Effector memory CD4-positive, alpha-beta T cell (primary cell): ENCODE data around the gene EDARADD.

ENCODE experiments used
- DNase-seq, 3 donors: peaks; one replicate each; pipeline ENCODE4 v3.0.0-alpha.2; 2020
- H3K27ac ChIP-seq: 2 replicates; pipeline ENCODE4 v1.7.0; 2013; ENCODE audit warnings: mild to moderate bottlenecking, low read length, moderate library complexity; ENCODE audit not compliant: insufficient read depth, poor library complexity, severe bottlenecking
- H3K27me3 ChIP-seq: replicated peaks from 2 replicates; pipeline ENCODE4 v1.7.0; 2013; ENCODE audit warnings: mild to moderate bottlenecking, low read length; ENCODE audit not compliant: insufficient read depth, control insufficient read depth, poor library complexity, severe bottlenecking
- H3K36me3 ChIP-seq: 2 replicates; pipeline ENCODE4 v1.7.0; 2013; ENCODE audit warnings: mild to moderate bottlenecking, low read length, moderate library complexity; ENCODE audit not compliant: control insufficient read depth, insufficient read depth
- H3K4me1 ChIP-seq: 2 replicates; pipeline ENCODE4 v1.7.0; 2013; ENCODE audit warnings: low read length, mild to moderate bottlenecking; ENCODE audit not compliant: control insufficient read depth, insufficient read depth, poor library complexity, severe bottlenecking
- H3K4me3 ChIP-seq: 2 replicates; pipeline ENCODE4 v1.7.0; 2013; ENCODE audit warnings: low read length, low read depth, mild to moderate bottlenecking; ENCODE audit not compliant: insufficient read depth, poor library complexity, severe bottlenecking
- H3K9me3 ChIP-seq: 2 replicates; pipeline ENCODE4 v1.7.0; 2013; ENCODE audit warnings: mild to moderate bottlenecking, low read length, moderate library complexity; ENCODE audit not compliant: control insufficient read depth

EDARADD gene

DNA sequence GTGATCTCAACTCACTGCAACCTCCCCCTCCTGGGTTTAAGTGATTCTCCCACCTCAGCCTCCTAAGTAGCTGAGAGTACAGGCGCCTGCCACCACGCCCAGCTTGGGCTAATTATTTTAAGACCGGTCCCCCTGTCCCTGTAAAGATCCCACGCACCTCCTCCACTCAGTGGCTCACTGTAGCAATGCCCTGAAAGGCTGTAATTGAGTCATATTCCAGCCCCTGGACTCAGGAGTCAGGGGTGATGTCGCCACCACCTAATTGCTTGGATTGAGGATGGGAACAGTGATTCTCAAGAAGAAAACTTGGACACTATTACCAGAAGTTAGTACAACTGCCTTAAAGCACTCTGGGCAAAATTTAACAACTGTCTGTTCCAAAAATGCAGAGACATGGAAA is 3.1 kb upstream of the EDARADD start:
- Histone ChIP-seq H3K4me1 (no peaks in the 10 kb centered on the region), H3K27ac (no peak overlapping the region), H3K27me3 (peaks cover 5% of the 10 kb centered on the region), H3K9me3 (no peaks in the 10 kb centered on the region), H3K36me3 (no peaks in the 10 kb centered on the region), H3K4me3 (no peak overlapping the region)
- DNase-seq = no peak

DNA sequence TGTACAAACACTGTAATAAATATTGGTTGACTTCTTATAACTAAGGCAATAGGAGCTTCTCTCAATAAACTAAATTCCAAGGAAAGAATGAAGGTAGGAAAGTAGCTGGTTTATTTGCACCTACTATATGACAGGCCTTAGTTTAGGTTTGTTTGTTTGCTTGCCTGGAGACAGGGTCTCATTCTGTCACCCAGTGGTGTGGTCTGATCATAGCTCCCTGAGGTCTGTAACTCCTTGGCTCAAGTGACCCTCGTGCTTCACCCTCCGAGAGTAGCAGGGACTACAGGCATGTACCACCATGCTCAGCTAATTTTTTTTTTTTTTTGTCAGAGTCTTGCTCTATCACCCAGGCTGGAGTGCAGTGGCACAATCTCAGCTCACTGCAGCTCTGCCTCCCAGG is 1.9 kb upstream of the EDARADD start:
- Histone ChIP-seq H3K4me3 (no peak overlapping the region), H3K36me3 (no peaks in the 10 kb centered on the region), H3K27ac (no peak overlapping the region), H3K4me1 (no peaks in the 10 kb centered on the region), H3K9me3 (no peaks in the 10 kb centered on the region), H3K27me3 (peaks cover 5% of the 10 kb centered on the region)
- no peak for DNase-seq

DNA sequence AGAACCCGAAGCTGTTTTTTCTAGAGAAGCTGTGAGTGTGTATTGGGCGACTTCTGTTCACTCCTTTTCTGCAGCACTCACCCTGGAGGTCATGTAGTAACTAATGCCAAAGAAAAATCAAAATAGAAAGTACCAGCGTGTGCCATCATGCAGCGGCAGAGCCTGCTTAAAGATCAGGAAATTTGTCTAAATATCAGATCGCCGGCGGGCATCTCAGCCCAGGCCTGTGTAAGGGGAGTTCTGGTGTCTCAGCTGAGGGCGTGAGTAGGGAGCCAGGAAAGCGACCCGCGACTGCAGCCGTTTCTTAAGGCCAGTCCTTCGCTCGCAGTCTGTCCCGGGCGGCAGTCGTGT is 768 bp downstream of the EDARADD start:
- Histone ChIP-seq H3K4me3 (peak overlapping the region; percentile 74), H3K27ac (peak overlapping the region; percentile 56), H3K4me1 (no peaks in the 10 kb centered on the region), H3K9me3 (no peaks in the 10 kb centered on the region), H3K36me3 (no peaks in the 10 kb centered on the region), H3K27me3 (peaks cover 5% of the 10 kb centered on the region)
- DNase-seq = no peak

DNA sequence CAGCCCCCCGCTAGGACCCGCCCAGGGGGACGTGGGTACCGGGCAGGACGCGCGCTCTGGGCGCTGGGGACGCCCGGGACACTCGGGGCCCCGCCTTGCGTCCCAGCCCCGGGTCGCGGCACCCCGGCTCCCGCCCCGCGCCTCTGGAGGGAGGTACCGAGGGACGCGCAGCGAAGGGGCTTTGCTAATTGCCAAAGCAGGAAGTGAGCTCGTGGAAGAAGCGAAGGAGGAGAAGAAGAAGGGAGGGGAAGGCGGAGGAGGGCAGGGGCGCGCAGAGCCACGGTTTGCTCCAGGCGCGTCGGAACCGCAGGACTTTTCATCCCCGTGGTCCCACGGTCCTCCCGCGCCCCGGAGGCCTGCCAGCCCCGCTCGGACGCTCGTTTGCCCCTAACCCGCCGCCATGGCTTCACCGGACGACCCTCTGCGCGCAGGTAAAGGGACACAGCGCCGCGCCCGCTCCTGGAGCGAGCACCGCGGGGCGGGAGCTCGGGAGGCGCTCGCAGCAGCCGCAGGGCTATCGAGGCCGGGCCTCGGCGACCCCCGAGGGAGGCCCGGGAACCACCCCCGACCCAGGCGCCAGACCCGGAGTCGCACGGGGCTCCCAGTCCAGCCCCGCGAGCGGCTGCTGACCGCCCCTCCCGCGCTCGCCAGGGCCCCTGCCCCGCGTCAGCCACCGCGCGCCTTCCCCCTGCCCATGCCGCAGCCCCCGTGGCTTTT is 1.3 kb downstream of the EDARADD start:
- no peaks in the 10 kb centered on the region for H3K4me1 ChIP-seq
- peak overlapping the region; percentile 56 for H3K27ac ChIP-seq
- peaks cover 5% of the 10 kb centered on the region for H3K27me3 ChIP-seq
- no peaks in the 10 kb centered on the region for H3K9me3 ChIP-seq
- no peaks in the 10 kb centered on the region for H3K36me3 ChIP-seq
- H3K4me3 ChIP-seq = peak overlapping the region; percentile 74
- DNase-seq = peak; percentile 13 to 50 (median 47)

DNA sequence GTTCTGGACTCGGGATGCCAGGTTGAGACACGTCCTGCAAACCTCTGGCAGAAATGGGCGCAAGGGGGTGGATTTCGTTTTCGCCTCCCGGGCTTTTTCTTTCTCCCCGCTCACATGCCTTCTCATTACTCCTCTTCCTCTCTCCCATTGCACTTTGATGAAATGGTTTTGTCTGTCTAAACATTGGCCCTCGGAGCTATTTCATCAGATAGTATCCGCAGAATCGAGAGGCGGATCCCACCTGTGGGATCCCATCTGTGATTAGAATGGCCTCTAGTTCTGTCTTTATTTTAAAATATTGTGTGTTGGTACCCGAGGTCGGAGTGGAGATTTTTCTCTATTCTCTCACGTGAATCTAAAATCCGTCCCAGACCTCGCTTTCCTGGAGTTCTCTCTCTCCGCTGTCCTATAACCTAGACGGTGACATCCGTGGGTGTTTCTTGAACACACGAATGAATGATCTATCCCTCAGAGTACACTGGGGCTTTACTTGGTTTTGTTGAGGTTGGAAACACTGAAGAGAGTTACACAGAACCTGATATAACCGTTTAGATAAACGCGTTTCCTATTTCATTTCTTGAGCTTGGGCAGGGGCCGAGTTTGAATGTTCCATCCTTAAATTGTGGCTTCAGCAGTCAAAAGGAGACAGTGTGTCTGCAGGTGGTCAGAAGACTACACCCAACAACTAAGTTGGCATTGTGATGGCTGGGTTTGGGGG is 2.0 kb downstream of the EDARADD start:
- no peak for DNase-seq
- Histone ChIP-seq H3K27ac (peak overlapping the region; percentile 56), H3K9me3 (no peaks in the 10 kb centered on the region), H3K4me1 (no peaks in the 10 kb centered on the region), H3K4me3 (peak overlapping the region; percentile 74), H3K27me3 (peaks cover 5% of the 10 kb centered on the region), H3K36me3 (no peaks in the 10 kb centered on the region)

DNA sequence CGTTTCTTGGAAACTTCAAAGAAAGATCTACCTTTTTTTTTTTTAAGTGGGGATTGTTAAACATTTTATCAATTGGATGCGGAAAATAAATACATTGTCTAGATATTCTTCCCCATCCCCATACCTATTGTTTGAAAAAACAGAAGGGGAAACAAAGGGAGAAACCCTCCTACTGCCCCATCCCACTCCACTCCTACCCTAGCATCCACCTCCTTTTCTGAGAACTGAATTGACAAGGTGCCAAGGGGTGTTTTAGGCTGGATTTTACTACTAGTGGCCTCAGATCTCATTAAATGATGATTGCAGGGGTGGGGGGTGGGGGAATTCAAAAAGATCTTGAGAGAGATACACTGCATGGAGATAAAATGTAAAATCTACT is 2.6 kb downstream of the EDARADD start:
- no peaks in the 10 kb centered on the region for H3K9me3 ChIP-seq
- no peaks in the 10 kb centered on the region for H3K4me1 ChIP-seq
- H3K4me3 ChIP-seq = no peak overlapping the region
- DNase-seq = no peak
- H3K36me3 ChIP-seq = no peaks in the 10 kb centered on the region
- no peak overlapping the region for H3K27ac ChIP-seq
- H3K27me3 ChIP-seq = peaks cover 5% of the 10 kb centered on the region

DNA sequence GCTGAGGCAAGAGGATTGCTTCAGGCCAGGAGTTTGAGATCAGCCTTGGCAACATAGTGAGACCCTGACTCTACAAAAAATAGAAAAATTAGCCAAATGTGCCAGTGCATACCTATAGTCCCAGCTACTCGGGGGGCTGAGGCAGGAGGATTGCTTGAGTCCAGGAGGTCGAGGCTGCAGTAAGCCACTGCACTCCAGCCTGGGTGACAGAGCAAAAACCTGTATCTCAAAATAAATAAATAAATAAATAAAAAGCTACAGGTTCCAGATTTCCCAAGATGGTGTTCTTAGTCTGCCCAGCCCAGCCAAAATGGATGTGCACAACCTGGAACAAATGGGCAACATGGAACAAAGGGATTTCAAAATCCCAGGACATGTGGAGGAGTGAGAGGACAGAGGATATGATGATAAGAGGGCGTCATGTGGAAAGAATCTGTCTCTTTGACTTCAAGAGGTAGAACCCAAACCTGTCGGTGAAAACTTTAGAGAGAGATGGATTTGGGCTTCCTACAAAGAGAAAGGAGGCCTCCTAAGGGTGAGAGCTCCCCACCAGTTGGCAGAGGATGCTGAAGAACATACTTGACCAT is 3.2 kb downstream of the EDARADD start:
- H3K4me3 ChIP-seq = no peak overlapping the region
- H3K4me1 ChIP-seq = no peaks in the 10 kb centered on the region
- H3K27ac ChIP-seq = no peak overlapping the region
- no peaks in the 10 kb centered on the region for H3K9me3 ChIP-seq
- no peak for DNase-seq
- H3K27me3 ChIP-seq = peaks cover 5% of the 10 kb centered on the region
- no peaks in the 10 kb centered on the region for H3K36me3 ChIP-seq

DNA sequence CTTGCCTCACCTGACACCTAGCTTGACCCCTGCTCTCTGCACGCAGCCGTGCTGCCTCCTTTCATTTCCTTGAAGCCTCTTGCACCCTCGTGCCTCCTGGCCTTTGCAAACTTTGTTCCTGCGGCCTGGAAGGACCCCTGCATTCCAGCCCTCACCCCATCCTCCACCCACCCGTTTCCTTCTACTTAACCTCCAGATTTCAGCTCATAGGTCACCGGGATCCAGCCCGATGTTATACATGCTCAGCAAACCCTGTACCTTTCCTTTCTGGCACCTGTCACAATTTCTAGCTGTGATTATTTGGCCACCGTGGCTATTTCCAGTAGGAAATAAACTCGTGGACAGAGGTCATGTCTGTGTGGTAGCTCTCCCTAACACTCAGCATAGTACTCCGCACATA is 4.5 kb downstream of the EDARADD start:
- DNase-seq = no peak
- H3K36me3 ChIP-seq = no peaks in the 10 kb centered on the region
- H3K4me3 ChIP-seq = no peak overlapping the region
- no peak overlapping the region for H3K27ac ChIP-seq
- H3K9me3 ChIP-seq = no peaks in the 10 kb centered on the region
- peaks cover 5% of the 10 kb centered on the region for H3K27me3 ChIP-seq
- no peaks in the 10 kb centered on the region for H3K4me1 ChIP-seq

DNA sequence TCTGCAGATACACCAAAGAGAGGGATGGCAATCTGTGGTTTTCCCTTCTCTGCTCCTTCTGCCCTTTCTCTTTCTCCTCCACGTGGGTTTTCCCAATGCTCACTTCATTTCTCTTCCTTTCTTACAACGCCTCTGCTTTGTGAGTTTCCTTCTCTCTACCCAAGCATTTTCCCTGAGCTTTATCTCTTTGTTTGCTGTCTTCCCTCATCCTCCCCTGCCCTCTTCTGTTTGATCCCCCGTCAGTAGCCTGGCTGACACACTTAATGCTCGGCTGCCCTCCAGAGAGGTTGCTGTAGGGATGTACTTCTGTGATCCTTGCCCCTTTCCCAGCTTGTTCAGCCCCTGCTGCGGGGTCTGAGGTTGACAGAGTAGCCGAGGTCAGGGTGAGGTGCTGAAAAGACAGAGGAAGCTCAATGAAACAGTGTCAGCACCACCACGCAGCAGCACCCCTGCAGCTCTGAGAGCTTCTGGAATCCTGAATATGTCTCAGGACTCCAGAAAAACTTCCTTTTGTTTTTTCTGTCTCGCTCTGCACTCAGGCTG is 6.0 kb downstream of the EDARADD start:
- peaks cover under 1% of the 10 kb centered on the region for H3K27me3 ChIP-seq
- no peaks in the 10 kb centered on the region for H3K36me3 ChIP-seq
- no peaks in the 10 kb centered on the region for H3K4me1 ChIP-seq
- no peak overlapping the region for H3K4me3 ChIP-seq
- no peak overlapping the region for H3K27ac ChIP-seq
- H3K9me3 ChIP-seq = no peaks in the 10 kb centered on the region
- no peak for DNase-seq

DNA sequence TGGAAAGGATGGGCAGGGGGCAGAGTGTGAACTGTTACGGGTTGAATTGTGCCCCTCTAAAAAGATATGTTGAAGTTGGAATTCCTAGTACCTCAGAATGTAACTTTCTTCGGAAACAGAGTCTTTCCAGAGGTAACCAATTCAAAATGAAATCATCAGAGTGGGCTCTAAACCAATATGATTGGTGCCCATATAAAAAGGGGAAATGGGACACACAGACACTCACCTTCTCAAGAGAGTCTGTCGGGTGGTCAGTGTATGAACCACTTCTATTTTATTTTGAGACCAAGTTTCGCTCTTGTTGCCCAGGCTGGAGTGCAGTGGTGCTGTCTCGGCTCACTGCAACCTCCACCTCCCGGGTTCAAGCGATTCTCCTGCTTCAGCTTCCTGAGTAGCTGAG is 7.6 kb downstream of the EDARADD start:
- H3K4me3 ChIP-seq = no peak overlapping the region
- no peaks in the 10 kb centered on the region for H3K36me3 ChIP-seq
- no peaks in the 10 kb centered on the region for H3K4me1 ChIP-seq
- H3K9me3 ChIP-seq = no peaks in the 10 kb centered on the region
- no peaks in the 10 kb centered on the region for H3K27me3 ChIP-seq
- H3K27ac ChIP-seq = no peak overlapping the region
- no peak for DNase-seq
